Measurements from ENCODE around the gene SP140.

SP140 gene

GRCh38 chr2:230225486-230225885, at the start of gene SP140:
TSS of gene SP140 (plus strand) at chr2:230225736. CDS start at chr2:230225845, 109 bp downstream.
- Histone ChIP-seq H3K4me3 (ENCODE audit: low read length) (no peak within 1 kb of the TSS), H3K36me3 (ENCODE audit: control insufficient read depth, insufficient read depth, low read length, severe bottlenecking) (no peaks in the 10 kb centered on the region), H3K9ac (ENCODE audit: low read length) (no peak within 1 kb of the TSS), H3K27me3 (replicated peaks; ENCODE audit: control insufficient read depth, insufficient read depth, low read length) (no peaks in the 10 kb centered on the region), H3K9me3 (ENCODE audit: control insufficient read depth, low read length) (peaks cover 3% of the 10 kb centered on the region), H3K4me1 (ENCODE audit: control insufficient read depth, insufficient read depth, low read length) (no peaks in the 10 kb centered on the region)
- DNase-seq (ENCODE audit: low read depth) = no peak

GRCh38 chr2:230176996-230177395, 48.5 kb upstream of the SP140 start:
- H3K9ac ChIP-seq (ENCODE audit: low read length) = no peak overlapping the region
- no peak for DNase-seq (ENCODE audit: low read depth)
- H3K4me3 ChIP-seq (ENCODE audit: low read length) = no peak overlapping the region
- H3K9me3 ChIP-seq (ENCODE audit: control insufficient read depth, low read length) = no peaks in the 10 kb centered on the region
- no peaks in the 10 kb centered on the region for H3K27me3 ChIP-seq (replicated peaks; ENCODE audit: control insufficient read depth, insufficient read depth, low read length)
- peaks cover 34% of the 10 kb centered on the region for H3K36me3 ChIP-seq (ENCODE audit: control insufficient read depth, insufficient read depth, low read length, severe bottlenecking)
- H3K4me1 ChIP-seq (ENCODE audit: control insufficient read depth, insufficient read depth, low read length) = no peaks in the 10 kb centered on the region

DNA sequence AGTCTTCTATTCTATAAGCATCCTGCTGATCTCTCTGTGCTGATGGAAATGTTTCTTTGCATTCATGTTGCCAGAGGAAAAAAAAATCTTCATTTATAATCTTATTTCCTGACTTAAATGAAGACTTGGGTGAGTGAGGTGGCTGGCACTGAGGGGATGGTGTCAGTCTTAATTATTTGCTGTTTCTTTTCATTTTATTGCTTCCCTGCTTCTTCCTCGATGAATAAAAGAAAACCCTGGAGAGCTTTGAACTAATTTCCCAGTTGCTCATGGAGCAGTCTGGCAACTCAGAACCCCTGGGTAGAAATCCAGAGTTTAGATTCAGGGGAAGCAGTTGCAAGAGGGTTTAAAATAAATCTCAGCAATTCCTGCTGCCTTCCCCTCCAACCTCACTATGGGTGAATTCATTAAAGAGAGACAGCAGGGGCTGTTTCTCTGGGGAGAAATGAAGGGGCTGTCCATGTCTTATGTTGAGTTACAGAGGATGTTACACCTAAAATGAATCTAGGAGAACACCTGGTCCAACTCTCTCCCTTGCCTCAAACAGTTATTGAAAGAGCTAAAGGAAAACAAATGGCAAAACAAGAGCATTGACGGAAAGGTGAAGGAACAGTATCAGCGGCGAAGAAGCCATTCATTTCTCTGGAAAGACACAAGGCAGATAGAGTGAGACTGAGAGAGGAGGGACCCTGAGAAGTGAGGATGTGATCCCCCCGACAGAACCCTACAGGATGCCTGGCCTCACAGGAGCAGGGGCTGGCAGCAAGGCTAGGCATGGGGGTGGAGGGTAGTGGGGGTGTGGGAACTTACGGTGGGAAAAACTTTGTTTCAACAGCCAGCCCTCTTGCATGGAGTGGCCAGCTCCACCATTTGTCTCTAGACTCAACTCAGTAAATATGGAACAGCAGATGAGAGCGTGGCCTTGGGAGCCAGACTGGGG, 46.7 kb upstream of the SP140 start:
- Histone ChIP-seq H3K4me3 (ENCODE audit: low read length) (no peak overlapping the region), H3K9me3 (ENCODE audit: control insufficient read depth, low read length) (no peaks in the 10 kb centered on the region), H3K27me3 (replicated peaks; ENCODE audit: control insufficient read depth, insufficient read depth, low read length) (no peaks in the 10 kb centered on the region), H3K9ac (ENCODE audit: low read length) (no peak overlapping the region), H3K4me1 (ENCODE audit: control insufficient read depth, insufficient read depth, low read length) (no peaks in the 10 kb centered on the region), H3K36me3 (ENCODE audit: control insufficient read depth, insufficient read depth, low read length, severe bottlenecking) (peaks cover 40% of the 10 kb centered on the region)
- no peak for DNase-seq (ENCODE audit: low read depth)

DNA sequence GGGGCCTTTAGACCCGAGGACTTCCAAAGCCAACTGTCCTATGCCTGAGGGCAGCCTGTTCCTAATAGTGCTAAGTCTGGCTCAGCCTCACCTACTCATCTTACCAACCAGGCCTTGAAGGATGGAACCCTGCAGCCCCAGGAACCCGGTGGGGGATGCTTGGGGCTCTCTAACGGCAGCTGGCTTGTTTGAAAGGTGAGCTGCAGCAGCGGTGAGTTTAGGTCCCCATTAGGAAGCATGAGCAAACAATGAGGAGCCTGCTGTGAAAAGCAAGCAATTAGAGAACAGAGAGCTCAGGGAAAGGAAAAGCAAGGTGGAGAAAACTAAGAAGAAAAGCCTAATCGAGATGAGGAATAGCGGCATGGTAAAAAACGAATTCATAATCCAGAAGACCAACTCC, 45.6 kb upstream of the SP140 start:
- DNase-seq (ENCODE audit: low read depth) = no peak
- H3K36me3 ChIP-seq (ENCODE audit: control insufficient read depth, insufficient read depth, low read length, severe bottlenecking) = peaks cover 40% of the 10 kb centered on the region
- no peaks in the 10 kb centered on the region for H3K27me3 ChIP-seq (replicated peaks; ENCODE audit: control insufficient read depth, insufficient read depth, low read length)
- H3K4me3 ChIP-seq (ENCODE audit: low read length) = no peak overlapping the region
- H3K4me1 ChIP-seq (ENCODE audit: control insufficient read depth, insufficient read depth, low read length) = no peaks in the 10 kb centered on the region
- no peaks in the 10 kb centered on the region for H3K9me3 ChIP-seq (ENCODE audit: control insufficient read depth, low read length)
- H3K9ac ChIP-seq (ENCODE audit: low read length) = no peak overlapping the region

- no peak for DNase-seq (ENCODE audit: low read depth)
- Histone ChIP-seq H3K9ac (ENCODE audit: low read length) (no peak overlapping the region), H3K4me3 (ENCODE audit: low read length) (no peak overlapping the region), H3K9me3 (ENCODE audit: control insufficient read depth, low read length) (no peaks in the 10 kb centered on the region), H3K4me1 (ENCODE audit: control insufficient read depth, insufficient read depth, low read length) (peaks cover 8% of the 10 kb centered on the region), H3K36me3 (ENCODE audit: control insufficient read depth, insufficient read depth, low read length, severe bottlenecking) (peaks cover 36% of the 10 kb centered on the region), H3K27me3 (replicated peaks; ENCODE audit: control insufficient read depth, insufficient read depth, low read length) (no peaks in the 10 kb centered on the region)
These were observed 44.3 kb upstream of the SP140 start for GRCh38 chr2:230181195-230181594.

DNA sequence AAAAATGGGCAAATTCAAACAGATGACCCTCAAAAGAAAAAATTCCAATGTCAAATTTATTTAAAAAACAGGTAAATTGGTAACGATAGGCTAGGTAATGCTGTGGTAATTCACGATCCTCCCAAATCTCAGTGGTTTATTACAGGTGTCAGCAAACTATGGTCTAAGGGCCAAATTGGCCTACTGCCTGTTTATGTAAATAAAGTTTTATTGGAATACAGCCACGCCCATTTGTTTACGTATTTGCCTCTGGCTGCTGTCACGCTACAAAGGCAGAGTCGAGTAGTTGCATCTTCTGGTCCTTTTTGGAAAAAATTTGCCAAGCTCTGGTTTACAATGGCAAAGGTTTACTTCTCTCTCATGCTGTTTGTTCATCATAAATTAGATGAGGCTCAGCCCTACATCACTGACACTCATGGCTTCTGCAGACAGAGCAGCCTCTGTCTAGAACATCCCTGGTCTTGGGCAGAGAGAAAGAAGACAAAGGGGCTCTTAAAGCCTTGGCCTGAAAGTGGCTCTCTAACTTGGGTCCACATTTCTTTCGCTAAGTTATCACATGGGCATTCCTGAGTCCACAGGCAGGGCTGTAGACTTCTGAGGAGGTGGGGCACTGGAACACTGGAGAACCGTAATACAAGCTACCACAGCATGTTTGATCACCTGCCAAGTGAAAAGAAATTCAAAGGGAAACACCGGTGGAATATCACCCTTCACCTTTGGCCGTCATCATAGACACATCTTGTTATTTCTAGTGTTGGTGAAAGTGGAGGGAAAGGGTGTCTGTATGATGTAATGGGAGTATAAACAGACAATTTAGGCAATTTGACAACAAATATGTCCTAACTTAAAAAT, 40.6 kb upstream of the SP140 start:
- no peak overlapping the region for H3K4me3 ChIP-seq (ENCODE audit: low read length)
- no peak overlapping the region for H3K9ac ChIP-seq (ENCODE audit: low read length)
- no peaks in the 10 kb centered on the region for H3K27me3 ChIP-seq (replicated peaks; ENCODE audit: control insufficient read depth, insufficient read depth, low read length)
- H3K4me1 ChIP-seq (ENCODE audit: control insufficient read depth, insufficient read depth, low read length) = peaks cover 8% of the 10 kb centered on the region
- DNase-seq (ENCODE audit: low read depth) = no peak
- H3K9me3 ChIP-seq (ENCODE audit: control insufficient read depth, low read length) = no peaks in the 10 kb centered on the region
- peaks cover 19% of the 10 kb centered on the region for H3K36me3 ChIP-seq (ENCODE audit: control insufficient read depth, insufficient read depth, low read length, severe bottlenecking)

DNA sequence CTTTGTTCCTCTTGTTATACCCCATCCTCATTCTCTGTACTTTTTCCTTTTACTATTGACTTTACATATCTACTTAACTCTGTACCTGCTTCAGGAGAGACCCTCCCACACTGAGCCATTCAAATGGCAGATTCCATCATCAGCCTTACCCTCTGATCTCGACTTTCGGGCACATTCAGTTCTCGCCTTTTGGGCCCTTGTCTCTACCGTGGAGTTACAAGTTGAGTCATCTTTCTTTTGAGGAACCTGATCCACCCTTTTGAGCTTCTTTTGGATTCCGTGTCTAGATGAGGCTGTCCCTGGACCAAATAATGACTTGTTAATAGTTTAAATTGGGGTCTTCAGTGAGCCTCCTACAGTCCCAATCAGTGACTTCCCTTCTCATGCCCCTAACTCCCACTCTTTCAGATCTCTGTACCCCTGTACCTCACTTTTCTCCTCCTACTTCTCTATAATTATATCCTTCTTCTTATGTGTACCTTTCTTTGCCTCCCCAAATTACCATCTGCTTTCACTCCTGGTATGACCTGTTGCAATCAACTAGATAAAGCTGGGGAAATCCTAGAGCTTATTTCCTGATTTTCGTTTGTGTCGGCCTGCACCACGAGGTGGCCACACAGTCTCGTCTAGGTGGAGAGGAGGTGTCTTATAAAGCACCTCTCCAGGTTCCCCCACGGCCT, 23.0 kb upstream of the SP140 start:
- no peak for DNase-seq (ENCODE audit: low read depth)

DNA sequence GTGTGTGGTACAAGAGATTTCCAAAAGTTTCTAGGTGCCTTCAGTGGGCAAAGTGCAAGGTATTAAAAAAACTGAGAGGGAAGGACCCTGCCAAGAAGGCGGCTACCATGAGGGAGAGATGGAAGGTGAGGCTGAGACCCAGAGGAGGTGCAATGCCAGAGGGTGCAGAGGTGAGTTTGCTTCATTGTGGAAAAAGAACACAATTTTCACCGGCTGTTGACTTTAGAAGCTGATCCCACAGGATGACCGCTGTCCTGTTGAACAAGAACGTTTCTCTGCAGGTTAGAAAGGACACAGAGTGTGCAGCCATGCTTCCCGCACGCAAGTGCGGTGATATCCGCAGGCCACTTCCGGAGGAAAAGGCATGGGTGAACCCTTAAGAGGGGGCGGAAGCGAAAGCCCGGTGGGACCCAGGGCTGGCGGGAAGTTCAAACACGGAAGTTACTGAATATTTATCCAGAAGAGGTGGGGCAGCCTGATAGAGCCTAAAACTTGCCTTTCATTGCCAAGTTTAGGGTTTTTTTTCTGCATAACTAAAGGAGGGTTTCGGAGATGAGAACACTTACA, 22.3 kb upstream of the SP140 start:
- Histone ChIP-seq H3K9ac (ENCODE audit: low read length) (no peak overlapping the region), H3K4me1 (ENCODE audit: control insufficient read depth, insufficient read depth, low read length) (peaks cover 4% of the 10 kb centered on the region), H3K36me3 (ENCODE audit: control insufficient read depth, insufficient read depth, low read length, severe bottlenecking) (peaks cover 67% of the 10 kb centered on the region), H3K4me3 (ENCODE audit: low read length) (no peak overlapping the region), H3K9me3 (ENCODE audit: control insufficient read depth, low read length) (no peaks in the 10 kb centered on the region), H3K27me3 (replicated peaks; ENCODE audit: control insufficient read depth, insufficient read depth, low read length) (no peaks in the 10 kb centered on the region)
- no peak for DNase-seq (ENCODE audit: low read depth)

More for the DNA sequence above, 23.0 kb upstream of the SP140 start:
- peaks cover 66% of the 10 kb centered on the region for H3K36me3 ChIP-seq (ENCODE audit: control insufficient read depth, insufficient read depth, low read length, severe bottlenecking)
- no peak overlapping the region for H3K4me3 ChIP-seq (ENCODE audit: low read length)
- H3K9ac ChIP-seq (ENCODE audit: low read length) = no peak overlapping the region
- H3K4me1 ChIP-seq (ENCODE audit: control insufficient read depth, insufficient read depth, low read length) = peaks cover 4% of the 10 kb centered on the region
- H3K27me3 ChIP-seq (replicated peaks; ENCODE audit: control insufficient read depth, insufficient read depth, low read length) = no peaks in the 10 kb centered on the region
- H3K9me3 ChIP-seq (ENCODE audit: control insufficient read depth, low read length) = no peaks in the 10 kb centered on the region

GRCh38 chr2:230205034-230205433, 20.5 kb upstream of the SP140 start:
- peaks cover 73% of the 10 kb centered on the region for H3K36me3 ChIP-seq (ENCODE audit: control insufficient read depth, insufficient read depth, low read length, severe bottlenecking)
- DNase-seq (ENCODE audit: low read depth) = no peak
- no peaks in the 10 kb centered on the region for H3K9me3 ChIP-seq (ENCODE audit: control insufficient read depth, low read length)
- H3K9ac ChIP-seq (ENCODE audit: low read length) = no peak overlapping the region
- no peaks in the 10 kb centered on the region for H3K27me3 ChIP-seq (replicated peaks; ENCODE audit: control insufficient read depth, insufficient read depth, low read length)
- H3K4me3 ChIP-seq (ENCODE audit: low read length) = no peak overlapping the region
- peaks cover 4% of the 10 kb centered on the region for H3K4me1 ChIP-seq (ENCODE audit: control insufficient read depth, insufficient read depth, low read length)

DNA sequence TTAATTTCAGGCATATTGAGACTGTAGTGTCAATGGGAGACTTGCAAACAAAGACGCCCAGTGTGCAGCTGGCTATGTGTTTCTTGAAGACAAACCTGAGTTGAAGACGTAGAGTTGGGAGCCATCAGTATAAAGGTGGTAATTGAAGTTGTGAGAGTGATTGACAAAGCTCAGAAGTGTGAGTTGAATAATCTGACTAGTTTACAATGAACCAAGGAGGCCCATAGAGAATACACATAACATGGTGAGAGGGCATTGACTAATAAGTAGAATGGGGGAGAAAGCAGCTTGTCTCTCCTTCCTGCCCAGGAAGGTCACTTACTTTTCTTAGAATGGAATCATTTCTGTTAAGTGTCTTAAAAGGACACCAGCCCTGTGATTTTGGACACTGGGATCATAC, 19.8 kb upstream of the SP140 start:
- DNase-seq (ENCODE audit: low read depth) = no peak
- H3K36me3 ChIP-seq (ENCODE audit: control insufficient read depth, insufficient read depth, low read length, severe bottlenecking) = peaks cover 75% of the 10 kb centered on the region

More for the DNA sequence above, 19.8 kb upstream of the SP140 start:
- H3K9ac ChIP-seq (ENCODE audit: low read length) = no peak overlapping the region
- no peaks in the 10 kb centered on the region for H3K9me3 ChIP-seq (ENCODE audit: control insufficient read depth, low read length)
- no peak overlapping the region for H3K4me3 ChIP-seq (ENCODE audit: low read length)
- H3K4me1 ChIP-seq (ENCODE audit: control insufficient read depth, insufficient read depth, low read length) = peaks cover 4% of the 10 kb centered on the region
- no peaks in the 10 kb centered on the region for H3K27me3 ChIP-seq (replicated peaks; ENCODE audit: control insufficient read depth, insufficient read depth, low read length)
